ES-I3 (cell line): Measurements from ENCODE around the gene EME1.
"Not testable (repeated sequence)": the region's sequence is repeated elsewhere in the genome, so short reads cannot be mapped to it uniquely, and the experiment has no call there.

Experiments
- H3K36me3 ChIP-seq: 2 replicates; pipeline ENCODE4 v1.6.1; 2013; ENCODE audit warnings: mild to moderate bottlenecking, low read length, control low read depth, moderate library complexity; ENCODE audit not compliant: insufficient read depth
- H3K4me1 ChIP-seq: 2 replicates; pipeline ENCODE4 v1.6.1; 2013; ENCODE audit warnings: mild to moderate bottlenecking, control low read depth, low read length; ENCODE audit not compliant: insufficient read depth
- H3K9ac ChIP-seq: 2 replicates; pipeline ENCODE4 v1.6.1; 2013; ENCODE audit warnings: low read depth, mild to moderate bottlenecking, low read length, moderate library complexity
- H3K9me3 ChIP-seq: 2 replicates; pipeline ENCODE4 v1.6.1; 2013; ENCODE audit warnings: mild to moderate bottlenecking, low read length, moderate library complexity; ENCODE audit not compliant: control insufficient read depth, insufficient read depth

The EME1 gene

GRCh38 chr17:50412188-50412732, 39.2 kb downstream of the EME1 start:
- no peaks in the 10 kb centered on the region for H3K4me1 ChIP-seq
- H3K9me3 ChIP-seq = no peaks in the 10 kb centered on the region
- H3K9ac ChIP-seq = no peak overlapping the region
- no peaks in the 10 kb centered on the region for H3K36me3 ChIP-seq

- Histone ChIP-seq H3K9me3 (no peaks in the 10 kb centered on the region), H3K9ac (no peak overlapping the region), H3K36me3 (no peaks in the 10 kb centered on the region), H3K4me1 (no peaks in the 10 kb centered on the region)
These were observed 41.8 kb downstream of the EME1 start for GRCh38 chr17:50414808-50415207.

- not testable (repeated sequence) for H3K9me3 ChIP-seq, H3K36me3 ChIP-seq
These were observed 46.5 kb downstream of the EME1 start for GRCh38 chr17:50419577-50419976.

GRCh38 chr17:50420419-50421112, 47.5 kb downstream of the EME1 start:
- no peaks in the 10 kb centered on the region; the same call in 1 of the 2 replicates for H3K4me1 ChIP-seq
- H3K9ac ChIP-seq = no peak overlapping the region
- H3K36me3 ChIP-seq = no peaks in the 10 kb centered on the region
- H3K9me3 ChIP-seq = no peaks in the 10 kb centered on the region

More at GRCh38 chr17:50419577-50419976, 46.5 kb downstream of the EME1 start:
- not testable (repeated sequence) for H3K4me1 ChIP-seq, H3K9ac ChIP-seq

GRCh38 chr17:50421308-50422051, 48.5 kb downstream of the EME1 start:
- no peaks in the 10 kb centered on the region; the same call in 1 of the 2 replicates for H3K4me1 ChIP-seq
- H3K9me3 ChIP-seq = no peaks in the 10 kb centered on the region
- H3K9ac ChIP-seq = no peak overlapping the region
- no peaks in the 10 kb centered on the region for H3K36me3 ChIP-seq

GRCh38 chr17:50422738-50423137, 49.7 kb downstream of the EME1 start:
- H3K9ac ChIP-seq = no peak overlapping the region
- H3K4me1 ChIP-seq = peaks cover 6% of the 10 kb centered on the region; the same call in 1 of the 2 replicates
- no peaks in the 10 kb centered on the region for H3K9me3 ChIP-seq
- no peaks in the 10 kb centered on the region for H3K36me3 ChIP-seq

GRCh38 chr17:50423553-50424159, 50.6 kb downstream of the EME1 start:
- H3K9me3 ChIP-seq = no peaks in the 10 kb centered on the region
- no peaks in the 10 kb centered on the region for H3K36me3 ChIP-seq
- no peak overlapping the region for H3K9ac ChIP-seq
- H3K4me1 ChIP-seq = peaks cover 7% of the 10 kb centered on the region; the same call in 1 of the 2 replicates

GRCh38 chr17:50424246-50424995, 51.4 kb downstream of the EME1 start:
- Histone ChIP-seq H3K9ac (no peak overlapping the region), H3K36me3 (no peaks in the 10 kb centered on the region), H3K9me3 (no peaks in the 10 kb centered on the region), H3K4me1 (peaks cover 7% of the 10 kb centered on the region; the same call in 1 of the 2 replicates)

GRCh38 chr17:50424996-50425681, 52.1 kb downstream of the EME1 start:
- Histone ChIP-seq H3K36me3 (no peaks in the 10 kb centered on the region), H3K9ac (peak overlapping the region; percentile 73), H3K4me1 (peaks cover 7% of the 10 kb centered on the region; the same call in 1 of the 2 replicates), H3K9me3 (no peaks in the 10 kb centered on the region)

GRCh38 chr17:50425682-50426471, 52.8 kb downstream of the EME1 start, which contains the start of gene ACSF2:
Gene ACSF2 (plus strand): TSS chr17:50426218. CDS start chr17:50426262, 44 bp downstream.
- Histone ChIP-seq H3K9ac (peak within 1 kb of the TSS; percentile 73), H3K4me1 (peaks cover 8% of the 10 kb centered on the region; the same call in 1 of the 2 replicates), H3K36me3 (no peaks in the 10 kb centered on the region), H3K9me3 (no peaks in the 10 kb centered on the region)

GRCh38 chr17:50426472-50426782, 53.4 kb downstream of the EME1 start:
- H3K36me3 ChIP-seq = no peaks in the 10 kb centered on the region
- peaks cover 13% of the 10 kb centered on the region; the same call in 1 of the 2 replicates for H3K4me1 ChIP-seq
- H3K9me3 ChIP-seq = no peaks in the 10 kb centered on the region
- H3K9ac ChIP-seq = peak overlapping the region; percentile 73

- H3K4me1 ChIP-seq = peaks cover 14% of the 10 kb centered on the region; the same call in 1 of the 2 replicates
- H3K36me3 ChIP-seq = no peaks in the 10 kb centered on the region
- peak overlapping the region; percentile 73 for H3K9ac ChIP-seq
- no peaks in the 10 kb centered on the region for H3K9me3 ChIP-seq
These were observed 54.1 kb downstream of the EME1 start for GRCh38 chr17:50426814-50427787.
